ENCODE data around the gene SPEF1. TPM values are rescaled to one million over a fixed set of nuclear protein-coding genes. Genes with fewer than 3 reads are reported as not detected.
A peak's percentile ranks its signal among the peaks of the same experiment; 100 is the strongest.

The SPEF1 gene
- total and polyA plus RNA-seq, 2 of the 13 experiments (the other 11 are each of a cell fraction or from before 2014, with no cell fraction given) = 0.11 to 0.27 TPM

GRCh38 chr20:3818155-3819151 is 37.2 kb upstream of the SPEF1 start (continued):
- TF ChIP-seq, protein P1, sequence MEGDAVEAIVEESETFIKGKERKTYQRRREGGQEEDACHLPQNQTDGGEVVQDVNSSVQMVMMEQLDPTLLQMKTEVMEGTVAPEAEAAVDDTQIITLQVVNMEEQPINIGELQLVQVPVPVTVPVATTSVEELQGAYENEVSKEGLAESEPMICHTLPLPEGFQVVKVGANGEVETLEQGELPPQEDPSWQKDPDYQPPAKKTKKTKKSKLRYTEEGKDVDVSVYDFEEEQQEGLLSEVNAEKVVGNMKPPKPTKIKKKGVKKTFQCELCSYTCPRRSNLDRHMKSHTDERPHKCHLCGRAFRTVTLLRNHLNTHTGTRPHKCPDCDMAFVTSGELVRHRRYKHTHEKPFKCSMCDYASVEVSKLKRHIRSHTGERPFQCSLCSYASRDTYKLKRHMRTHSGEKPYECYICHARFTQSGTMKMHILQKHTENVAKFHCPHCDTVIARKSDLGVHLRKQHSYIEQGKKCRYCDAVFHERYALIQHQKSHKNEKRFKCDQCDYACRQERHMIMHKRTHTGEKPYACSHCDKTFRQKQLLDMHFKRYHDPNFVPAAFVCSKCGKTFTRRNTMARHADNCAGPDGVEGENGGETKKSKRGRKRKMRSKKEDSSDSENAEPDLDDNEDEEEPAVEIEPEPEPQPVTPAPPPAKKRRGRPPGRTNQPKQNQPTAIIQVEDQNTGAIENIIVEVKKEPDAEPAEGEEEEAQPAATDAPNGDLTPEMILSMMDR (CRISPR knock-in tag; IDR thresholded peaks at IDR 0.05) = peak; percentile 99
- TF ChIP-seq KDM3A (CRISPR knock-in tag; IDR thresholded peaks at IDR 0.05; ENCODE audit: low read depth) (peak; percentile 85; the same call in 1 of the 2 replicates), ZNF121 (CRISPR knock-in tag; IDR thresholded peaks at IDR 0.05) (peak; percentile 40; the same call in 1 of the 2 replicates), ZSCAN30 (CRISPR knock-in tag; IDR thresholded peaks at IDR 0.05) (no peak), REST (IDR thresholded peaks at IDR 0.05; ENCODE audit: borderline replicate concordance in 1 of 2, low read depth in 1 of 2, low read length in 2 of 2) (no peak; a peak in 1 of 4 replicates), SRF (IDR thresholded peaks at IDR 0.05; ENCODE audit: low read depth, low read length) (no peak), ZNF362 (CRISPR knock-in tag; IDR thresholded peaks at IDR 0.05; ENCODE audit: borderline replicate concordance) (no peak; the same call in 1 of the 2 replicates), RFXAP (CRISPR knock-in tag; IDR thresholded peaks at IDR 0.05; ENCODE audit: borderline replicate concordance) (no peak), CREBL2 (CRISPR knock-in tag; IDR thresholded peaks at IDR 0.05; ENCODE audit: borderline replicate concordance) (no peak), TFAP4 (IDR thresholded peaks at IDR 0.05; ENCODE audit: borderline replicate concordance, low read depth) (peak; percentile 97), ZNF781 (CRISPR knock-in tag; IDR thresholded peaks at IDR 0.05; ENCODE audit: borderline replicate concordance, not compliant biosample characterization) (peak; percentile 84), DPF2 (CRISPR knock-in tag; IDR thresholded peaks at IDR 0.05; ENCODE audit: borderline replicate concordance, low read depth) (0 out of 2 replicates have a peak, but pooled peaks have one; percentile 15), DMAP1 (CRISPR knock-in tag; IDR thresholded peaks at IDR 0.05) (peak; percentile 86), ZFP36L1 (CRISPR knock-in tag; IDR thresholded peaks at IDR 0.05) (0 out of 2 replicates have a peak, but pooled peaks have one; percentile 66)
- TF ChIP-seq, protein P2, sequence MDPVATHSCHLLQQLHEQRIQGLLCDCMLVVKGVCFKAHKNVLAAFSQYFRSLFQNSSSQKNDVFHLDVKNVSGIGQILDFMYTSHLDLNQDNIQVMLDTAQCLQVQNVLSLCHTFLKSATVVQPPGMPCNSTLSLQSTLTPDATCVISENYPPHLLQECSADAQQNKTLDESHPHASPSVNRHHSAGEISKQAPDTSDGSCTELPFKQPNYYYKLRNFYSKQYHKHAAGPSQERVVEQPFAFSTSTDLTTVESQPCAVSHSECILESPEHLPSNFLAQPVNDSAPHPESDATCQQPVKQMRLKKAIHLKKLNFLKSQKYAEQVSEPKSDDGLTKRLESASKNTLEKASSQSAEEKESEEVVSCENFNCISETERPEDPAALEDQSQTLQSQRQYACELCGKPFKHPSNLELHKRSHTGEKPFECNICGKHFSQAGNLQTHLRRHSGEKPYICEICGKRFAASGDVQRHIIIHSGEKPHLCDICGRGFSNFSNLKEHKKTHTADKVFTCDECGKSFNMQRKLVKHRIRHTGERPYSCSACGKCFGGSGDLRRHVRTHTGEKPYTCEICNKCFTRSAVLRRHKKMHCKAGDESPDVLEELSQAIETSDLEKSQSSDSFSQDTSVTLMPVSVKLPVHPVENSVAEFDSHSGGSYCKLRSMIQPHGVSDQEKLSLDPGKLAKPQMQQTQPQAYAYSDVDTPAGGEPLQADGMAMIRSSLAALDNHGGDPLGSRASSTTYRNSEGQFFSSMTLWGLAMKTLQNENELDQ (CRISPR knock-in tag; IDR thresholded peaks at IDR 0.05; ENCODE audit: borderline replicate concordance) = no peak
